K562 (cell line): ENCODE results near the gene ZNF195. TPM values are rescaled to one million over a fixed set of nuclear protein-coding genes. Genes with fewer than 3 reads are reported as not detected.

Experiments used
- ATAC-seq: fragments of 200-7000 bp; cut with Tn5 transposase; 3 replicates; pipeline ENCODE4 v1.9.1; 2020; ENCODE audit warnings: moderate library complexity
- BruUV-seq: library from RNA; stranded (reverse); fragments of 400-500 nt; replicated peaks from 2 replicates; lab custom pipeline; 2021; lab: Mats Ljungman, UMichigan
- CTCF ChIA-PET: fragments of 300-600 bp; formaldehyde crosslinking; extraction: SDS; loops from one replicate; lab custom pipeline; 2021; ENCODE audit warnings: low intra/inter-chr PET ratio; lab: Yijun Ruan, JAX
- POLR2A ChIA-PET: fragments of 300-600, 350-650 bp; sonication (Branson Sonifier 250); formaldehyde crosslinking; extraction: SDS; loops from one replicate; lab custom pipeline; 2021; ENCODE audit warnings: antibody characterized with exemption, inconsistent platforms; lab: Yijun Ruan, JAX
- DNase-seq, 4 experiments: peaks; one replicate each; pipeline versions ENCODE4 v3.0.0 to v3.0.0-alpha.2; 2011 to 2018; ENCODE audit warnings: low spot score in 3 of 4, mixed read lengths in 3 of 4; ENCODE audit errors: extremely low read depth in 1 of 4
- FAIRE-seq: peaks from 2 replicates; lab custom pipeline; 2011; peaks lifted over from hg19 to GRCh38; lab: Jason Lieb, UNC
- H2AFZ ChIP-seq: 2 replicates; pipeline ENCODE4 v1.6.0; 2011; ENCODE audit warnings: low read depth, low read length, control low read depth, inconsistent platforms
- H3K27ac ChIP-seq: fragments of 200-600 bp; 3 replicates; pipeline ENCODE4 v1.8.0; 2011; ENCODE audit warnings: low read depth, mild to moderate bottlenecking, control low read depth, inconsistent platforms, low read length, moderate library complexity, mixed read lengths; ENCODE audit errors: extremely low read depth
- H3K27me3 ChIP-seq, 2 experiments: fragments of 300-600 bp in 1 of 2; 2 replicates in 1 of 2; 3 replicates in 1 of 2; pipeline versions ENCODE4 v1.6.0 to v1.8.0; 2011; ENCODE audit warnings: inconsistent platforms in 2 of 2, low read length in 2 of 2, mild to moderate bottlenecking in 1 of 2, mixed read lengths in 1 of 2, moderate library complexity in 1 of 2; ENCODE audit not compliant: control insufficient read depth in 2 of 2, insufficient read depth in 2 of 2
- H3K36me3 ChIP-seq: fragments of 300-600 bp; 3 replicates; pipeline ENCODE4 v1.8.0; 2011; ENCODE audit warnings: mild to moderate bottlenecking, low read length, inconsistent platforms; ENCODE audit not compliant: control insufficient read depth, insufficient read depth
- H3K4me1 ChIP-seq, 2 experiments: fragments of 200-600 bp in 1 of 2; replicated peaks in 1 of 2; 2 replicates in 1 of 2; 3 replicates in 1 of 2; pipeline versions ENCODE4 v1.5.1 to v1.8.0; 2011; ENCODE audit warnings: inconsistent platforms in 2 of 2, low read length in 2 of 2, mild to moderate bottlenecking in 1 of 2, mixed read lengths in 1 of 2, moderate library complexity in 1 of 2; ENCODE audit not compliant: control insufficient read depth in 2 of 2, insufficient read depth in 2 of 2
- H3K4me2 ChIP-seq: 2 replicates; pipeline ENCODE4 v1.6.1; 2011; ENCODE audit warnings: low read length, control low read depth, inconsistent platforms, mixed read lengths; ENCODE audit not compliant: insufficient read depth
- H3K4me3 ChIP-seq: fragments of 200-600 bp; sonication (generic), shearing (Covaris generic); 2 replicates; pipeline ENCODE4 v1.5.1; 2016; ENCODE audit warnings: control low read depth, inconsistent platforms
- H3K79me2 ChIP-seq: fragments of 200-600 bp; 3 replicates; pipeline ENCODE4 v1.8.0; 2011; ENCODE audit warnings: low read length, inconsistent platforms; ENCODE audit not compliant: control insufficient read depth, insufficient read depth
- H3K9ac ChIP-seq, 2 experiments: 2 replicates each; pipeline versions ENCODE4 v1.6.0 to v1.6.1; 2011; ENCODE audit warnings: low read depth in 2 of 2, low read length in 2 of 2, control low read depth in 1 of 2, inconsistent platforms in 1 of 2, mild to moderate bottlenecking in 1 of 2, mixed read lengths in 1 of 2; ENCODE audit not compliant: insufficient read depth in 1 of 2
- H3K9me1 ChIP-seq: one replicate; pipeline ENCODE4 v1.6.0; 2011; ENCODE audit warnings: inconsistent platforms, mild to moderate bottlenecking, low read length, moderate library complexity; ENCODE audit not compliant: control insufficient read depth, insufficient read depth
- H3K9me3 ChIP-seq: replicated peaks from 2 replicates; pipeline ENCODE4 v1.5.1; 2011; ENCODE audit warnings: low read depth, low read length, inconsistent platforms; ENCODE audit not compliant: control insufficient read depth, insufficient read depth
- H4K20me1 ChIP-seq: replicated peaks from 2 replicates; pipeline ENCODE4 v1.6.1; 2011; ENCODE audit warnings: low read length, inconsistent platforms, mixed read lengths; ENCODE audit not compliant: control insufficient read depth, insufficient read depth
- GATA2 ChIP-seq: sonication (generic); formaldehyde crosslinking; IDR thresholded peaks from 2 replicates; pipeline ENCODE4 v1.4.0; 2020; ENCODE audit warnings: mild to moderate bottlenecking, missing genetic modification reagents
- GATAD2A ChIP-seq: fragments of 450-650 bp; IDR thresholded peaks from 2 replicates; pipeline ENCODE4 v1.6.1; 2017
- HMG20A ChIP-seq: fragments of 450-650 bp; formaldehyde crosslinking; conservative IDR thresholded peaks from 2 replicates; pipeline ENCODE4 v1.4.0; 2020; ENCODE audit warnings: mild to moderate bottlenecking, mixed read lengths
- NCOR1 ChIP-seq: fragments of 450-650 bp; IDR thresholded peaks from 2 replicates; pipeline ENCODE4 v1.6.1; 2016; ENCODE audit warnings: mild to moderate bottlenecking, moderate library complexity
- NFATC3 ChIP-seq: fragments of 450-650 bp; IDR thresholded peaks from 2 replicates; pipeline ENCODE4 v1.6.1; 2017; ENCODE audit warnings: mild to moderate bottlenecking
- SMAD2 ChIP-seq: fragments of 150-350 bp; IDR thresholded peaks from 2 replicates; pipeline ENCODE4 v1.6.1; 2014; ENCODE audit warnings: low read depth, mild to moderate bottlenecking, low read length
- ZC3H11A ChIP-seq: IDR thresholded peaks from 2 replicates; pipeline ENCODE4 v1.6.1; 2012; ENCODE audit warnings: low read depth, low read length, improper control_type of control experiment
- WGBS: fragments of 100-300 bp; shearing (Covaris generic); methylation state at CpG from one replicate; pipeline ENCODE4 v1.1.6; 2016; ENCODE audit warnings: low coverage, mixed read lengths; ENCODE audit not compliant: insufficient coverage; ENCODE audit errors: missing lambda C conversion rate; 5-methylcytosine and 5-hydroxymethylcytosine counted together
- in situ Hi-C: fragments of 300-500 bp; cut with MboI; formaldehyde crosslinking; loops from 4 replicates; pipeline ENCODE4 v1.15.0; 2018; ENCODE audit warnings: inconsistent platforms, mixed read lengths
- intact Hi-C: fragments of 100-400 bp; cut with micrococcal nuclease; formaldehyde crosslinking; loops from 2 replicates; pipeline ENCODE4 v1.14.2; 2022
- polyA plus RNA-seq, 8 experiments: library from polyadenylated mRNA; depleted of rRNA in 4 of 8; stranded (reverse) in 5 of 8; unstranded in 3 of 8; fragments of >200 nt; fragmentation: Nextera tagmentation in 2 of 8; fragmentation: Illumina TruSeq in 1 of 8; extraction: Ambion mirVana in 2 of 8; extraction: Trizol in 1 of 8; gene quantifications; 2 replicates each; pipeline versions ENCODE4 v1.2.1 to v1.2.3, GENCODE V29; 2011 to 2014; ENCODE audit warnings: inconsistent platforms in 1 of 8, missing spikeins in 1 of 8
- total RNA-seq, 7 experiments: library from RNA; depleted of rRNA in 6 of 7; stranded (reverse); fragments of >200 nt in 6 of 7; fragmentation: Illumina TruSeq in 2 of 7; extraction: Trizol in 2 of 7; gene quantifications; 2 replicates each; pipeline versions ENCODE4 v1.2.1 to v1.2.3, GENCODE V29; 2011 to 2021; ENCODE audit warnings: low replicate concordance in 1 of 7
- TF ChIP-seq, protein P1 (sequence below), 3 experiments: fragments of 200-800 bp in 1 of 3; fragments of 250-450 bp in 1 of 3; fragments of 450-650 bp in 1 of 3; sonication (Bioruptor Pico) in 1 of 3; sonication (Bioruptor generic) in 1 of 3; formaldehyde crosslinking in 1 of 3; IDR thresholded peaks; 2 replicates each; pipeline versions ENCODE4 v1.6.1 to v1.8.0; 2016 to 2022; ENCODE audit warnings: mild to moderate bottlenecking in 2 of 3, missing genetic modification characterization in 2 of 3, missing compliant biosample characterization in 1 of 3, moderate library complexity in 1 of 3
- TF ChIP-seq, protein P2 (sequence below): IDR thresholded peaks from 2 replicates; pipeline ENCODE4 v1.6.1; 2011; ENCODE audit warnings: borderline replicate concordance, low read depth, mild to moderate bottlenecking, moderate library complexity, low read length; ENCODE audit not compliant: insufficient read depth, poor library complexity, severe bottlenecking

Gene ZNF195
- total and polyA plus RNA-seq, 9 of the 15 experiments (the other 6 are each of a cell fraction or from before 2014, with no cell fraction given) = 42.1 to 75.5 (median 60.4) TPM

DNA sequence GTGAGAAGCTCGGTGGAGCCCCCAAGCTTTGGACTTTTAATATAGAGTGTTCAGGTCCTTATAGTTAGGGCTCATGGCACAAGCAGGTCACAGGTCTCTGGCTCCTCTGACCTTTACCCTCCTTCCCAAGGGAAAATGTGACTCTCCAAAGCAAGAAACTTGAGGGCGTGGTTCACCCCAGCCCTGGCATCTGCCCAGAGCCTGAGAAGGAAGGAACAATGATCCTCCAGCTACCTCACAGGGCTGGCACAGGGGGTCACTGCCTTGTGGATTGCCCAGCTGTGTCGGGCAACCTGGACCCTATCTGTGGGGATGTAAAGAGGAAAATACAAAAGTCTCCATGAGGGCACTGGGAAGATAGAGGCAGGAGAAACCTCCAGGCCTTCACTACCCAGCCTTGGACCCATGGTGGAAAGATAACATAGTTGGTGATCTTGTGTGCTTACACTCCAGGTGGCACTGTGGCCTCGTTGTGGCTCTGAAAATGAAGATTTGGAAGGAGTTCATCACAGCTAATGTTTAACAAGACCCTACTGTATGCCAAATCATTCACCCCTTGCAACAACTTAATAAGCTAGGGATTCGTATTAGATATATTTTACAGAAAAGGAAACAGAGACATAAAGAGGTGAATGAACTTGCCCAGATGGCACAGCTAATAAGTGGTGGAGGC, 3.8 kb upstream of the ZNF195 start:
- H3K9ac ChIP-seq = no peak overlapping the region
- no TSS peak for BruUV-seq
- no peak for TF ChIP-seq SMAD2
- TF ChIP-seq GATA2 = no peak
- TF ChIP-seq HMG20A (CRISPR knock-in tag) = no peak
- TF ChIP-seq, protein P1, sequence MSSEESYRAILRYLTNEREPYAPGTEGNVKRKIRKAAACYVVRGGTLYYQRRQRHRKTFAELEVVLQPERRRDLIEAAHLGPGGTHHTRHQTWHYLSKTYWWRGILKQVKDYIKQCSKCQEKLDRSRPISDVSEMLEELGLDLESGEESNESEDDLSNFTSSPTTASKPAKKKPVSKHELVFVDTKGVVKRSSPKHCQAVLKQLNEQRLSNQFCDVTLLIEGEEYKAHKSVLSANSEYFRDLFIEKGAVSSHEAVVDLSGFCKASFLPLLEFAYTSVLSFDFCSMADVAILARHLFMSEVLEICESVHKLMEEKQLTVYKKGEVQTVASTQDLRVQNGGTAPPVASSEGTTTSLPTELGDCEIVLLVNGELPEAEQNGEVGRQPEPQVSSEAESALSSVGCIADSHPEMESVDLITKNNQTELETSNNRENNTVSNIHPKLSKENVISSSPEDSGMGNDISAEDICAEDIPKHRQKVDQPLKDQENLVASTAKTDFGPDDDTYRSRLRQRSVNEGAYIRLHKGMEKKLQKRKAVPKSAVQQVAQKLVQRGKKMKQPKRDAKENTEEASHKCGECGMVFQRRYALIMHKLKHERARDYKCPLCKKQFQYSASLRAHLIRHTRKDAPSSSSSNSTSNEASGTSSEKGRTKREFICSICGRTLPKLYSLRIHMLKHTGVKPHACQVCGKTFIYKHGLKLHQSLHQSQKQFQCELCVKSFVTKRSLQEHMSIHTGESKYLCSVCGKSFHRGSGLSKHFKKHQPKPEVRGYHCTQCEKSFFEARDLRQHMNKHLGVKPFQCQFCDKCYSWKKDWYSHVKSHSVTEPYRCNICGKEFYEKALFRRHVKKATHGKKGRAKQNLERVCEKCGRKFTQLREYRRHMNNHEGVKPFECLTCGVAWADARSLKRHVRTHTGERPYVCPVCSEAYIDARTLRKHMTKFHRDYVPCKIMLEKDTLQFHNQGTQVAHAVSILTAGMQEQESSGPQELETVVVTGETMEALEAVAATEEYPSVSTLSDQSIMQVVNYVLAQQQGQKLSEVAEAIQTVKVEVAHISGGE (CRISPR knock-in tag; IDR thresholded peaks at IDR 0.05) = no peak
- no peak for TF ChIP-seq GATAD2A
- no peak for TF ChIP-seq ZC3H11A
- TF ChIP-seq NFATC3 = no peak
- TF ChIP-seq, protein P2, sequence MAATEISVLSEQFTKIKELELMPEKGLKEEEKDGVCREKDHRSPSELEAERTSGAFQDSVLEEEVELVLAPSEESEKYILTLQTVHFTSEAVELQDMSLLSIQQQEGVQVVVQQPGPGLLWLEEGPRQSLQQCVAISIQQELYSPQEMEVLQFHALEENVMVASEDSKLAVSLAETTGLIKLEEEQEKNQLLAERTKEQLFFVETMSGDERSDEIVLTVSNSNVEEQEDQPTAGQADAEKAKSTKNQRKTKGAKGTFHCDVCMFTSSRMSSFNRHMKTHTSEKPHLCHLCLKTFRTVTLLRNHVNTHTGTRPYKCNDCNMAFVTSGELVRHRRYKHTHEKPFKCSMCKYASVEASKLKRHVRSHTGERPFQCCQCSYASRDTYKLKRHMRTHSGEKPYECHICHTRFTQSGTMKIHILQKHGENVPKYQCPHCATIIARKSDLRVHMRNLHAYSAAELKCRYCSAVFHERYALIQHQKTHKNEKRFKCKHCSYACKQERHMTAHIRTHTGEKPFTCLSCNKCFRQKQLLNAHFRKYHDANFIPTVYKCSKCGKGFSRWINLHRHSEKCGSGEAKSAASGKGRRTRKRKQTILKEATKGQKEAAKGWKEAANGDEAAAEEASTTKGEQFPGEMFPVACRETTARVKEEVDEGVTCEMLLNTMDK = no peak
- no peak for TF ChIP-seq NCOR1
- TF ChIP-seq, all 486 proteins: peak for 0
- Histone ChIP-seq H4K20me1 (no peaks in the 10 kb centered on the region), H3K4me1 (peaks cover 3 to 12% of the 10 kb centered on the region in 2 experiments; a peak in 4 of 5 replicates), H3K9me3 (peaks cover 41% of the 10 kb centered on the region), H3K9me1 (no peaks in the 10 kb centered on the region), H3K4me3 (no peak overlapping the region), H3K27me3 (no peaks in the 10 kb centered on the region), H3K27ac (no peak overlapping the region), H3K4me2 (no peak overlapping the region; the same call in 1 of the 2 replicates), H2AFZ (no peak overlapping the region), H3K79me2 (peaks cover 43% of the 10 kb centered on the region), H3K36me3 (peaks cover 57% of the 10 kb centered on the region)
- DNase-seq = no peak
- in situ Hi-C loops = no loop called here
- ATAC-seq = no peak
- intact Hi-C loops = no loop called here
- ChIA-PET CTCF (no interaction called here), POLR2A (no interaction called here)
- no peak for FAIRE-seq
- WGBS = 81% methylated on average over 5 of the region's 5 CpGs
